H9 (cell line): ENCODE results near the gene EEF1G. TPM values are rescaled to one million over a fixed set of nuclear protein-coding genes. Genes with fewer than 3 reads are reported as not detected.

Experiments
- DNase-seq: peaks from one replicate; pipeline ENCODE4 v3.0.0-alpha.2; 2017
- H2AFZ ChIP-seq: one replicate; pipeline ENCODE4 v1.6.1; 2013; ENCODE audit warnings: mild to moderate bottlenecking, low read length, control low read depth, moderate library complexity
- H2AK5ac ChIP-seq: 2 replicates; pipeline ENCODE4 v1.6.1; 2013; ENCODE audit warnings: low read length, control low read depth, mixed read lengths; ENCODE audit not compliant: insufficient read length
- H2BK120ac ChIP-seq: one replicate; pipeline ENCODE4 v1.6.1; 2013; ENCODE audit warnings: low read depth, mild to moderate bottlenecking, low read length, control low read depth, inconsistent platforms; ENCODE audit not compliant: poor library complexity, severe bottlenecking
- H2BK12ac ChIP-seq: 2 replicates; pipeline ENCODE4 v1.6.1; 2013; ENCODE audit warnings: low read length, control low read depth, mixed read lengths, low read depth; ENCODE audit not compliant: insufficient read length
- H2BK15ac ChIP-seq: 2 replicates; pipeline ENCODE4 v1.6.1; 2013; ENCODE audit warnings: low read depth, low read length, control low read depth
- H2BK20ac ChIP-seq: one replicate; pipeline ENCODE4 v1.6.1; 2013; ENCODE audit warnings: low read depth, mild to moderate bottlenecking, low read length, control low read depth, inconsistent platforms; ENCODE audit not compliant: poor library complexity, severe bottlenecking
- H2BK5ac ChIP-seq: 2 replicates; pipeline ENCODE4 v1.6.1; 2013; ENCODE audit warnings: low read length, control low read depth, mixed read lengths; ENCODE audit not compliant: insufficient read length
- H3K14ac ChIP-seq: 2 replicates; pipeline ENCODE4 v1.6.1; 2013; ENCODE audit warnings: low read length, control low read depth; ENCODE audit not compliant: insufficient read depth
- H3K18ac ChIP-seq: 2 replicates; pipeline ENCODE4 v1.6.1; 2013; ENCODE audit warnings: low read depth, mild to moderate bottlenecking, mixed read lengths, low read length, control low read depth; ENCODE audit not compliant: insufficient read length
- H3K23ac ChIP-seq: 2 replicates; pipeline ENCODE4 v1.6.1; 2013; ENCODE audit warnings: low read length, control low read depth, mixed read lengths, low read depth; ENCODE audit not compliant: insufficient read length
- H3K23me2 ChIP-seq: 2 replicates; pipeline ENCODE4 v1.6.1; 2013; ENCODE audit warnings: low read depth, mild to moderate bottlenecking, mixed read lengths, low read length, control low read depth; ENCODE audit not compliant: insufficient read length, poor library complexity, severe bottlenecking
- H3K27ac ChIP-seq: 2 replicates; pipeline ENCODE4 v1.5.1; 2013; ENCODE audit warnings: low read length, control low read depth, mixed read lengths, low read depth; ENCODE audit not compliant: insufficient read length
- H3K27me3 ChIP-seq: 2 replicates; pipeline ENCODE4 v1.6.1; 2013; ENCODE audit warnings: low read length, control low read depth, inconsistent platforms; ENCODE audit not compliant: insufficient read depth
- H3K4ac ChIP-seq: 2 replicates; pipeline ENCODE4 v1.6.1; 2013; ENCODE audit warnings: low read depth, mild to moderate bottlenecking, control low read depth, inconsistent platforms, low read length, moderate library complexity
- H3K4me1 ChIP-seq: 2 replicates; pipeline ENCODE4 v1.6.1; 2013; ENCODE audit warnings: low read length, control low read depth, inconsistent platforms; ENCODE audit not compliant: insufficient read depth
- H3K4me2 ChIP-seq: 2 replicates; pipeline ENCODE4 v1.6.1; 2013; ENCODE audit warnings: low read length, control low read depth, mixed read lengths; ENCODE audit not compliant: insufficient read length, insufficient read depth
- H3K56ac ChIP-seq: 2 replicates; pipeline ENCODE4 v1.6.1; 2013; ENCODE audit warnings: low read depth, mild to moderate bottlenecking, mixed read lengths, low read length, control low read depth; ENCODE audit not compliant: insufficient read length
- H3K79me1 ChIP-seq: 2 replicates; pipeline ENCODE4 v1.6.1; 2013; ENCODE audit warnings: low read depth, mild to moderate bottlenecking, moderate library complexity, low read length, control low read depth, inconsistent platforms; ENCODE audit not compliant: insufficient read depth, poor library complexity, severe bottlenecking
- H3K79me2 ChIP-seq: 2 replicates; pipeline ENCODE4 v1.6.1; 2013; ENCODE audit warnings: low read length, control low read depth, inconsistent platforms; ENCODE audit not compliant: insufficient read depth
- H3K9ac ChIP-seq: 2 replicates; pipeline ENCODE4 v1.6.1; 2013; ENCODE audit warnings: low read length, control low read depth, mixed read lengths; ENCODE audit not compliant: insufficient read length; ENCODE audit errors: extremely low read depth
- H3K9me3 ChIP-seq: one replicate; pipeline ENCODE4 v1.6.1; 2013; ENCODE audit warnings: low read depth, low read length, inconsistent platforms; ENCODE audit not compliant: control insufficient read depth
- H3T11ph ChIP-seq: one replicate; pipeline ENCODE4 v1.6.1; 2013; ENCODE audit warnings: mild to moderate bottlenecking, low read length, control low read depth, inconsistent platforms
- H4K20me1 ChIP-seq: one replicate; pipeline ENCODE4 v1.6.1; 2013; ENCODE audit not compliant: control insufficient read depth, insufficient read length, insufficient read depth
- H4K5ac ChIP-seq: 2 replicates; pipeline ENCODE4 v1.6.1; 2013; ENCODE audit warnings: low read depth, mild to moderate bottlenecking, mixed read lengths, low read length, control low read depth; ENCODE audit not compliant: insufficient read length
- H4K8ac ChIP-seq: replicated peaks from 2 replicates; pipeline ENCODE4 v1.6.1; 2013; ENCODE audit warnings: low read length, control low read depth, mixed read lengths, low read depth; ENCODE audit not compliant: insufficient read length
- H4K91ac ChIP-seq: 2 replicates; pipeline ENCODE4 v1.6.1; 2013; ENCODE audit warnings: low read depth, mild to moderate bottlenecking, moderate library complexity, mixed read lengths, low read length, control low read depth; ENCODE audit not compliant: insufficient read length
- H3K27ac Mint-ChIP-seq, 3 experiments: 2 replicates in 2 of 3; 3 replicates in 1 of 3; pipeline ENCODE4 v1.8.0; 2020 to 2021; ENCODE audit warnings: mixed read lengths in 3 of 3, mild to moderate bottlenecking in 1 of 3, moderate library complexity in 1 of 3
- H3K27me3 Mint-ChIP-seq: 2 replicates; pipeline ENCODE4 v1.8.0; 2021; ENCODE audit warnings: low read depth, mild to moderate bottlenecking, moderate library complexity, mixed read lengths
- H3K36me3 Mint-ChIP-seq, 3 experiments: 2 replicates in 2 of 3; 3 replicates in 1 of 3; pipeline ENCODE4 v1.8.0; 2020 to 2021; ENCODE audit warnings: low read depth in 3 of 3, mixed read lengths in 3 of 3; ENCODE audit not compliant: insufficient read depth in 1 of 3
- H3K4me1 Mint-ChIP-seq, 2 experiments: 2 replicates each; pipeline ENCODE4 v1.8.0; 2020; ENCODE audit warnings: mixed read lengths in 2 of 2
- H3K4me3 Mint-ChIP-seq, 2 experiments: 2 replicates in 1 of 2; 3 replicates in 1 of 2; pipeline ENCODE4 v1.8.0; 2020 to 2021; ENCODE audit warnings: mild to moderate bottlenecking in 2 of 2, mixed read lengths in 2 of 2, moderate library complexity in 1 of 2
- H3K9me3 Mint-ChIP-seq, 2 experiments: 2 replicates in 1 of 2; 3 replicates in 1 of 2; pipeline ENCODE4 v1.8.0; 2020; ENCODE audit warnings: mild to moderate bottlenecking in 2 of 2, mixed read lengths in 2 of 2, moderate library complexity in 1 of 2
- WGBS: extraction: QIAGEN DNeasy Blood & Tissue Kit; methylation state at CpG from one replicate; pipeline ENCODE4 v1.1.7; 2013; ENCODE audit warnings: missing lambda C conversion rate, low lambda C conversion rate, mixed read lengths; ENCODE audit not compliant: insufficient read length; ENCODE audit errors: extremely low coverage; 5-methylcytosine and 5-hydroxymethylcytosine counted together
- total RNA-seq: library from RNA; stranded (reverse); gene quantifications from 2 replicates; pipeline ENCODE4 v1.2.1, GENCODE V29; 2021
- TF ChIP-seq, protein P1 (sequence below): fragments of 200-600 bp; sonication (generic); conservative IDR thresholded peaks from 3 replicates; pipeline ENCODE4 v1.8.0; 2021; ENCODE audit warnings: antibody characterized with exemption, mild to moderate bottlenecking

EEF1G gene
- total RNA-seq, 1 experiment from 2014 or later, result 1,790 TPM

DNA sequence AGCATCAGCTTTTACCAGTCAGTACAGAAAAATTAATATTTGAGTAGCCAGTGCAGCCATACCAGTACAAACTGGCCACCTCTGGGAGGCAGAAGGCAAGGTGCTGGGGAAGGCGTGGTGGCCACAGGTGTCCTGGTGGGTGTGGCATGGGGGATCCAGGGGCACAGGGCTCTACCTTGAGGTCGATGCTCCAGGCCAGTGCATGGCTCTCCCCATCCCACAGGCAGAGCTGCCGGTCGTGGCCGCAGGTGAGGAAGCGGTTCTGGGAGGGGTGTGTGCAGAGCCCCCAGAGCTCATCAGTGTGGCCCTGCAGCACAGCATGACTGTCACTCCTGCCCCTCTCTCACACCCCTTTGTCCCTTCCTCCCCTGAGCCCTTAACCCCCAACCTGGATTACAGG, 31.8 kb upstream of the EEF1G start:
- Mint-ChIP-seq H3K4me1 (peaks cover 35 to 58% of the 10 kb centered on the region in 2 experiments), H3K9me3 (no peaks in the 10 kb centered on the region), H3K27ac (no peak overlapping the region), H3K4me3 (no peak overlapping the region), H3K36me3 (peaks cover 9 to 25% (median 13%) of the 10 kb centered on the region in 3 experiments), H3K27me3 (peaks cover 28% of the 10 kb centered on the region)
- H2BK5ac ChIP-seq, result no peak overlapping the region
- H2AFZ ChIP-seq, result no peak overlapping the region
- DNase-seq, result no peak
- H2BK15ac ChIP-seq, result no peak overlapping the region
- no peak overlapping the region for H3K56ac ChIP-seq
- H3K18ac ChIP-seq, result no peak overlapping the region
- H3K23ac ChIP-seq, result no peak overlapping the region
- no peak overlapping the region for H4K5ac ChIP-seq
- TF ChIP-seq, protein P1, sequence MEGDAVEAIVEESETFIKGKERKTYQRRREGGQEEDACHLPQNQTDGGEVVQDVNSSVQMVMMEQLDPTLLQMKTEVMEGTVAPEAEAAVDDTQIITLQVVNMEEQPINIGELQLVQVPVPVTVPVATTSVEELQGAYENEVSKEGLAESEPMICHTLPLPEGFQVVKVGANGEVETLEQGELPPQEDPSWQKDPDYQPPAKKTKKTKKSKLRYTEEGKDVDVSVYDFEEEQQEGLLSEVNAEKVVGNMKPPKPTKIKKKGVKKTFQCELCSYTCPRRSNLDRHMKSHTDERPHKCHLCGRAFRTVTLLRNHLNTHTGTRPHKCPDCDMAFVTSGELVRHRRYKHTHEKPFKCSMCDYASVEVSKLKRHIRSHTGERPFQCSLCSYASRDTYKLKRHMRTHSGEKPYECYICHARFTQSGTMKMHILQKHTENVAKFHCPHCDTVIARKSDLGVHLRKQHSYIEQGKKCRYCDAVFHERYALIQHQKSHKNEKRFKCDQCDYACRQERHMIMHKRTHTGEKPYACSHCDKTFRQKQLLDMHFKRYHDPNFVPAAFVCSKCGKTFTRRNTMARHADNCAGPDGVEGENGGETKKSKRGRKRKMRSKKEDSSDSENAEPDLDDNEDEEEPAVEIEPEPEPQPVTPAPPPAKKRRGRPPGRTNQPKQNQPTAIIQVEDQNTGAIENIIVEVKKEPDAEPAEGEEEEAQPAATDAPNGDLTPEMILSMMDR, result no peak
- no peak overlapping the region for H4K91ac ChIP-seq
- H2AK5ac ChIP-seq, result no peak overlapping the region
- no peak overlapping the region for H3K9ac ChIP-seq
- H3K9me3 ChIP-seq, result no peaks in the 10 kb centered on the region
- peaks cover 2% of the 10 kb centered on the region for H4K20me1 ChIP-seq
- H4K8ac ChIP-seq, result no peak overlapping the region
- no peak overlapping the region for H3K27ac ChIP-seq
- H2BK120ac ChIP-seq, result no peak overlapping the region
- H3K79me1 ChIP-seq, result no peaks in the 10 kb centered on the region
- no peak overlapping the region for H3K4ac ChIP-seq
- H3K23me2 ChIP-seq, result peaks cover 4% of the 10 kb centered on the region
- 0 out of 2 replicates have a peak, but pooled peaks cover 2% of the 10 kb centered on the region for H3K4me1 ChIP-seq
- H3K79me2 ChIP-seq, result no peaks in the 10 kb centered on the region; the same call in 1 of the 2 replicates
- no CpG with 5 or more reads among the region's 6 CpGs for WGBS
- no peak overlapping the region for H3K4me2 ChIP-seq
- no peak overlapping the region for H3T11ph ChIP-seq
- no peak overlapping the region for H2BK12ac ChIP-seq
- H3K27me3 ChIP-seq, result peaks cover 12% of the 10 kb centered on the region; the same call in 1 of the 2 replicates
- no peak overlapping the region; the same call in 1 of the 2 replicates for H3K14ac ChIP-seq
- no peak overlapping the region for H2BK20ac ChIP-seq
